OCI-LY1 (cell line): Measurements from ENCODE around the gene ZFP91.

ENCODE experiments used
- H2AFZ ChIP-seq: fragments of 200-600 bp; sonication (generic), shearing (Covaris generic); 2 replicates; pipeline ENCODE4 v1.6.0; 2014; ENCODE audit warnings: antibody characterized with exemption, mild to moderate bottlenecking, low read length
- H3F3A ChIP-seq: fragments of 200-600 bp; sonication (generic), shearing (Covaris generic); 2 replicates; pipeline ENCODE4 v1.6.0; 2014; ENCODE audit warnings: mild to moderate bottlenecking, antibody characterized with exemption, low read length, moderate library complexity; ENCODE audit not compliant: insufficient read depth
- H3K27ac ChIP-seq: fragments of 200-600 bp; sonication (generic); 2 replicates; pipeline ENCODE4 v1.5.1; 2014; ENCODE audit warnings: low read length, mixed run types, mild to moderate bottlenecking, low read depth; ENCODE audit not compliant: poor library complexity, severe bottlenecking
- H3K27me3 ChIP-seq: fragments of 200-600 bp; sonication (generic); 2 replicates; pipeline ENCODE4 v1.6.0; 2014; ENCODE audit warnings: antibody characterized with exemption, mild to moderate bottlenecking, low read length, moderate library complexity; ENCODE audit not compliant: insufficient read depth
- H3K36me3 ChIP-seq: fragments of 200-600 bp; sonication (generic); 2 replicates; pipeline ENCODE4 v1.6.1; 2014; ENCODE audit warnings: mild to moderate bottlenecking, antibody characterized with exemption, low read length, moderate library complexity, mixed read lengths; ENCODE audit not compliant: insufficient read depth
- H3K4me1 ChIP-seq: fragments of 200-600 bp; sonication (generic); 2 replicates; pipeline ENCODE4 v1.5.1; 2014; ENCODE audit warnings: mild to moderate bottlenecking, low read length, moderate library complexity; ENCODE audit not compliant: insufficient read depth, severe bottlenecking
- H3K4me2 ChIP-seq: fragments of 200-600 bp; sonication (generic), shearing (Covaris generic); 2 replicates; pipeline ENCODE4 v1.6.1; 2014; ENCODE audit warnings: low read length
- H3K4me3 ChIP-seq: fragments of 200-600 bp; sonication (generic); 2 replicates; pipeline ENCODE4 v1.5.1; 2014; ENCODE audit warnings: low read length, low read depth, mild to moderate bottlenecking, mixed read lengths; ENCODE audit not compliant: poor library complexity, severe bottlenecking
- H3K79me2 ChIP-seq: fragments of 200-600 bp; shearing (Covaris generic); 2 replicates; pipeline ENCODE4 v1.6.1; 2016; ENCODE audit warnings: mixed run types, low read length, mixed read lengths; ENCODE audit not compliant: insufficient read depth
- H3K9ac ChIP-seq: fragments of 200-600 bp; sonication (generic), shearing (Covaris generic); 2 replicates; pipeline ENCODE4 v1.6.1; 2014; ENCODE audit warnings: mild to moderate bottlenecking, low read length, mixed read lengths
- H3K9me2 ChIP-seq: fragments of 200-600 bp; sonication (generic), shearing (Covaris generic); 2 replicates; pipeline ENCODE4 v1.6.1; 2014; ENCODE audit warnings: low read depth, mild to moderate bottlenecking, low read length, mixed read lengths
- H3K9me3 ChIP-seq: fragments of 200-600 bp; shearing (Covaris generic); 2 replicates; pipeline ENCODE4 v1.6.1; 2014; ENCODE audit warnings: low read length, mixed read lengths
- H4K20me1 ChIP-seq: fragments of 200-600 bp; sonication (generic), shearing (Covaris generic); 2 replicates; pipeline ENCODE4 v1.6.0; 2016; ENCODE audit warnings: mild to moderate bottlenecking, low read length; ENCODE audit not compliant: insufficient read depth
- EZH2 ChIP-seq: fragments of 200-600 bp; sonication (generic), shearing (Covaris generic); IDR thresholded peaks from 2 replicates; pipeline ENCODE4 v1.8.0; 2017; ENCODE audit warnings: borderline replicate concordance, mixed run types, mild to moderate bottlenecking, antibody characterized with exemption, low read length, moderate library complexity, mixed read lengths
- TF ChIP-seq, protein P1 (sequence below): fragments of 200-600 bp; sonication (generic), shearing (Covaris generic); IDR thresholded peaks from 2 replicates; pipeline ENCODE4 v1.5.1; 2017; ENCODE audit warnings: mild to moderate bottlenecking, antibody characterized with exemption, low read length, moderate library complexity, mixed read lengths

ZFP91 gene

DNA sequence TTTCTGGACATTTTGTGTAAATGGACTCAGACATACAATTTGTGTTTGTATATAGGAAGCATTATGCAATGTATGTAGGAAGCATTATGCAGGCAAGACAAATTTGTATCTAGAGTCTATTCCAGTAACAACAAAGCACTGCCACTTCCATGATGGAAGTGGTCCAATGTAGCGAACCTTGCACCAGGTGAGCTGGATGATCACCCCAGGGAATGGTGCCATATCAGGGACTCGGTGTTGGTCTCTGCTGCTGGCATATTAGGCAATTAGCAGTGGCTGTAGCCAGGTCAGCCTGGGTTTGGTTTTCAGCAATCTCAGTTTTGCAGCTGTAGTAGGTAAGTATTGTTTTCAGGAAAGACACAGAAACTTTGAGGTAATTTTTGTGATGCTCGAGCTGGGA, 12.8 kb downstream of the ZFP91 start:
- H3K9ac ChIP-seq = no peak overlapping the region
- H3K79me2 ChIP-seq = peaks cover 94% of the 10 kb centered on the region
- peaks cover 58% of the 10 kb centered on the region for H3K36me3 ChIP-seq
- H3K27ac ChIP-seq = no peak overlapping the region
- H4K20me1 ChIP-seq = no peaks in the 10 kb centered on the region
- no peaks in the 10 kb centered on the region for H3K9me2 ChIP-seq
- no peak for TF ChIP-seq EZH2
- TF ChIP-seq, protein P1, sequence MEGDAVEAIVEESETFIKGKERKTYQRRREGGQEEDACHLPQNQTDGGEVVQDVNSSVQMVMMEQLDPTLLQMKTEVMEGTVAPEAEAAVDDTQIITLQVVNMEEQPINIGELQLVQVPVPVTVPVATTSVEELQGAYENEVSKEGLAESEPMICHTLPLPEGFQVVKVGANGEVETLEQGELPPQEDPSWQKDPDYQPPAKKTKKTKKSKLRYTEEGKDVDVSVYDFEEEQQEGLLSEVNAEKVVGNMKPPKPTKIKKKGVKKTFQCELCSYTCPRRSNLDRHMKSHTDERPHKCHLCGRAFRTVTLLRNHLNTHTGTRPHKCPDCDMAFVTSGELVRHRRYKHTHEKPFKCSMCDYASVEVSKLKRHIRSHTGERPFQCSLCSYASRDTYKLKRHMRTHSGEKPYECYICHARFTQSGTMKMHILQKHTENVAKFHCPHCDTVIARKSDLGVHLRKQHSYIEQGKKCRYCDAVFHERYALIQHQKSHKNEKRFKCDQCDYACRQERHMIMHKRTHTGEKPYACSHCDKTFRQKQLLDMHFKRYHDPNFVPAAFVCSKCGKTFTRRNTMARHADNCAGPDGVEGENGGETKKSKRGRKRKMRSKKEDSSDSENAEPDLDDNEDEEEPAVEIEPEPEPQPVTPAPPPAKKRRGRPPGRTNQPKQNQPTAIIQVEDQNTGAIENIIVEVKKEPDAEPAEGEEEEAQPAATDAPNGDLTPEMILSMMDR = no peak
- no peak overlapping the region for H3K4me2 ChIP-seq
- H3K4me1 ChIP-seq = peaks cover 43% of the 10 kb centered on the region
- no peak overlapping the region for H3K4me3 ChIP-seq
- no peaks in the 10 kb centered on the region for H3K27me3 ChIP-seq
- H2AFZ ChIP-seq = no peak overlapping the region
- no peaks in the 10 kb centered on the region for H3F3A ChIP-seq
- no peaks in the 10 kb centered on the region for H3K9me3 ChIP-seq

DNA sequence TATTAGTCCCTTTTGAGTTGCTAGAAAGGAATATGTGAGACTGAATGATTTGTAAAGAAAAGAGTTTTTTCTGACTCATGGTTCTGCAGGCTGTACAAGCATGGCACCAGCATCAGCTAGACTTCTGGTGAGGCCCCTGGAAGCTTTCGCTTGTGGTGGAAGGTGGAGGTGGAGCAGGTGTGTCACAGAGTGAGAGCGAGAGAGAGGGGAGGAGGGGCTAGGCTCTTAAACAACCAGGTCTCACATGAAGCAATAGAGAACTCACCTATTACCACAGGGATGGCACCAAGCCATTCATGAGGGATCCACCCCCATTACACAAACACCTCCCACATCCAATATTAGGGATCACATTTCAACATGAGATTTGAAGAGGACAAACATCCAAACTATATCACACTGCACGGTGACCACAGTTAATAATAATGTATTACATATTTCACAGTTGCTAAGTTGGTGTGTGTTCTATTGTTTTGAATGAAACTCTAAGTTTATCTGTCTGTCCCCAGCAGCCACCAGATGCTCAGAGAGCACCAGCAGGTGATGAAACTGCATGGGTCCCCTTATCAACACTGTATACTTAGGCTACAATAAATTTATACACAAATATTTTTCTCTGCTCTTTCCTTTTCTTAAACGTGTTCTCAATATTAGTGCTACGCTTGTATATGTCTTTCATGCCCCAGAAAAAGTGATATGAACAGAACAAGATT, 14.1 kb downstream of the ZFP91 start:
- Histone ChIP-seq H2AFZ (no peak overlapping the region), H3K9me3 (no peaks in the 10 kb centered on the region), H3K36me3 (peaks cover 59% of the 10 kb centered on the region), H3F3A (no peaks in the 10 kb centered on the region), H4K20me1 (no peaks in the 10 kb centered on the region), H3K9me2 (no peaks in the 10 kb centered on the region), H3K27me3 (no peaks in the 10 kb centered on the region), H3K79me2 (peaks cover 94% of the 10 kb centered on the region), H3K27ac (no peak overlapping the region), H3K4me2 (no peak overlapping the region), H3K4me3 (no peak overlapping the region), H3K4me1 (peaks cover 39% of the 10 kb centered on the region), H3K9ac (no peak overlapping the region)
- TF ChIP-seq, protein P1 = no peak
- no peak for TF ChIP-seq EZH2

DNA sequence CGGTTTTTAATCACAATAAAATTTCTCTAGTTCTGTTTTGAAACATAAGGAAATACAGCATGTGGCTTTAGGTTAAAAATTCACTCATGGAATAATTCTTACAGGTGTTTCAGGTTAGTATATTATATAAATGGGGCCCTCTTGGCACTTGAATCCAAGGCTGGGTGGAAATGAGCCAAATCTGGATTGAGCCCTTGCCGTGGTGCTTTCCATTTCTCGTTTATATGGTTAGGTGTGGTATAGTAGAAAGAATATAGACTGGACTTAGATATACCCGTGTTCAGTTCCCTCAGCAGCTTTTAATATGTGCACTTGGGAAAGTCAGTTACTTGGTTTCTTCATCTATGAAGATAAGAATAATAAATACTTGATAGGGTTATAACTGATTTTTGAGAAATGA, 16.0 kb downstream of the ZFP91 start:
- Histone ChIP-seq H3K9me3 (no peaks in the 10 kb centered on the region), H3K27me3 (no peaks in the 10 kb centered on the region), H3K4me3 (no peak overlapping the region), H3K9me2 (no peaks in the 10 kb centered on the region), H3K9ac (no peak overlapping the region), H3K4me2 (no peak overlapping the region), H3F3A (no peaks in the 10 kb centered on the region), H2AFZ (no peak overlapping the region), H3K4me1 (peaks cover 39% of the 10 kb centered on the region), H3K27ac (no peak overlapping the region), H4K20me1 (no peaks in the 10 kb centered on the region), H3K79me2 (peaks cover 94% of the 10 kb centered on the region), H3K36me3 (peaks cover 64% of the 10 kb centered on the region)
- TF ChIP-seq EZH2 = no peak
- TF ChIP-seq, protein P1 = no peak
